Mesodermal cell (in vitro differentiated cells): ENCODE results near the gene NPAS3.

Source experiments
- H3K27ac ChIP-seq: 2 replicates; pipeline ENCODE4 v1.7.0; 2013; ENCODE audit warnings: mild to moderate bottlenecking, low read depth, low read length, moderate library complexity; ENCODE audit not compliant: severe bottlenecking
- H3K36me3 ChIP-seq: 2 replicates; pipeline ENCODE4 v1.7.1; 2013; ENCODE audit warnings: mild to moderate bottlenecking, low read length, moderate library complexity; ENCODE audit not compliant: control insufficient read depth, insufficient read depth
- H3K4me1 ChIP-seq: one replicate; pipeline ENCODE4 v1.7.1; 2013; ENCODE audit warnings: mild to moderate bottlenecking, low read length; ENCODE audit not compliant: insufficient read depth, control insufficient read depth, poor library complexity, severe bottlenecking
- H3K4me3 ChIP-seq: 2 replicates; pipeline ENCODE4 v1.7.0; 2013; ENCODE audit warnings: low read length, control low read depth, mild to moderate bottlenecking; ENCODE audit not compliant: insufficient read depth, poor library complexity, severe bottlenecking; ENCODE audit errors: extremely low read depth
- H3K9me3 ChIP-seq: 2 replicates; pipeline ENCODE4 v1.7.1; 2013; ENCODE audit warnings: mild to moderate bottlenecking, low read length, moderate library complexity; ENCODE audit not compliant: control insufficient read depth
- WGBS, 2 experiments: methylation state at CpG; one replicate each; pipeline ENCODE4 v1.1.5; 2013; ENCODE audit warnings: missing lambda C conversion rate in 2 of 2; ENCODE audit not compliant: insufficient coverage in 2 of 2; 5-methylcytosine and 5-hydroxymethylcytosine counted together

NPAS3 gene

GRCh38 chr14:33702293-33702692 lies 763.6 kb downstream of the NPAS3 start:
- Histone ChIP-seq H3K27ac (no peak overlapping the region), H3K4me1 (no peaks in the 10 kb centered on the region), H3K4me3 (no peak overlapping the region), H3K36me3 (no peaks in the 10 kb centered on the region), H3K9me3 (no peaks in the 10 kb centered on the region)
- no CpG with 5 or more reads among the region's 1 CpG for WGBS, 2 experiments

- H3K36me3 ChIP-seq = no peaks in the 10 kb centered on the region
- WGBS, 2 experiments = 90 to 100% methylated on average over 2 of the region's 2 CpGs
- H3K4me3 ChIP-seq = no peak overlapping the region
- H3K9me3 ChIP-seq = no peaks in the 10 kb centered on the region
- H3K27ac ChIP-seq = no peak overlapping the region
- H3K4me1 ChIP-seq = no peaks in the 10 kb centered on the region
Observed at GRCh38 chr14:33704481-33704880, 765.8 kb downstream of the NPAS3 start.

DNA sequence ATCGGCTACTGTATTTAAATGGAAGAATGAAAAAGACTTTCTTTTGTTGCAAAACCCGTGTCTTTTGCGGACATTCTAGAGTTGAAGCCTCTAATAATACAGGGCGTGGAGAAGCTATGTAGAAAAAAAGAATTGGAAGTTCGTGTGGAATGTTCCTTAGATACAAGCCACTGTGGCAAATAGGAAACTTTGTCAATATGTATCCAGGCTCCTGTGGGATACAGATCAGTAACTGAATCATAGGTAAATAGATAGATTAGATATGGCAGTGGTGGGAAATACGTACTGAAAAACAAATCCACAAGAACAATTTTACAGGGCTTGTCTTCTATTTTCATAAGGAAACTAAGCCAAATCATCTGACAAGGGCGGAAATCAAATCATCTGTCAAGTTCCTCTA lies 766.8 kb downstream of the NPAS3 start:
- WGBS, 2 experiments = 77 to 91% methylated on average over 5 of the region's 7 CpGs
- H3K36me3 ChIP-seq = no peaks in the 10 kb centered on the region
- no peaks in the 10 kb centered on the region for H3K9me3 ChIP-seq
- H3K27ac ChIP-seq = no peak overlapping the region
- no peaks in the 10 kb centered on the region for H3K4me1 ChIP-seq
- H3K4me3 ChIP-seq = no peak overlapping the region

DNA sequence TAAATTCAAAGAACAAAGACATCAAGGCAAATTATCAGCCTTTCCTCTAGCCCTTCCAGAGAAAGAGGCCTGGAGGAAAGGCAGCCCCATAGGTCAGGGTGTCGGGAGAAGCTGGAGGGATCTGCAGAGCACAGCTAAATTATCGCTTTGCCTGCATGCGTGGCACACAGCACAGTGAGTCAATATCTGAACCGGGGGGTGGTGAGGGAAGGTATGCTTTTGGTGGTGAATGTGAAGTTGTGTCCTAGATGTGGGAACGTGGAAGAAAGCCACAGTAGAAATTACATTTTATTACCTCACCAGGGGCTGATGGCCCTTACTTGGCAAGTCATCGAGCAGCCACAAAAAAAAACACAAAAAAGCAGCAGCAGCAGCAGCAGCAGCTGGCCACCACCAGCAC lies 769.0 kb downstream of the NPAS3 start:
- H3K27ac ChIP-seq = no peak overlapping the region
- H3K36me3 ChIP-seq = no peaks in the 10 kb centered on the region
- H3K4me3 ChIP-seq = no peak overlapping the region
- no peaks in the 10 kb centered on the region for H3K9me3 ChIP-seq
- WGBS, 2 experiments = 90% methylated on average over 3 to 5 of the region's 6 CpGs
- H3K4me1 ChIP-seq = no peaks in the 10 kb centered on the region

GRCh38 chr14:33709283-33709682 lies 770.6 kb downstream of the NPAS3 start:
- H3K27ac ChIP-seq = no peak overlapping the region
- WGBS, 2 experiments = 80% methylated on average over 1 of the region's 4 CpGs; no CpG with 5 or more reads in 1 of the 2 experiments
- H3K4me1 ChIP-seq = no peaks in the 10 kb centered on the region
- no peaks in the 10 kb centered on the region for H3K36me3 ChIP-seq
- H3K9me3 ChIP-seq = no peaks in the 10 kb centered on the region
- no peak overlapping the region for H3K4me3 ChIP-seq

DNA sequence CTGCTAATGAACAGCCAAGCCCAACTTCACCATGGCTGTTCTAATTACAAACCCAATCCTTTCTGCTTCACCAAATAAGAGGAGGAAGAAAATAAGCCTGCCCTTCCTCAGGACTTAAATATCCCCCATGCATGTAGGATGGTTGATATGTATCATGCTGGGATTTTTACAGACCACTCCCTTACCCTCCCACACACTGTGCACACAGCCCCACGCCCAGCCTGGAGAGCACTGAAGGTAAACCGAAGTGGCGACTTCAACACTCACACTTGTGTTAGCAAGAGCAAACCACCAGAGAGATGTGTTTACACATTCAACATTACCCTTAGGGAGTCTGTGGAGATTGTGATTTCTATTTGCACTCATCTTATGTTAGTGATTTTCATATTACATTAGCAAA lies 771.0 kb downstream of the NPAS3 start:
- WGBS, 2 experiments = 100% methylated on average over 1 of the region's 3 CpGs; no CpG with 5 or more reads in 1 of the 2 experiments
- Histone ChIP-seq H3K36me3 (no peaks in the 10 kb centered on the region), H3K9me3 (no peaks in the 10 kb centered on the region), H3K4me1 (no peaks in the 10 kb centered on the region), H3K4me3 (no peak overlapping the region), H3K27ac (no peak overlapping the region)

DNA sequence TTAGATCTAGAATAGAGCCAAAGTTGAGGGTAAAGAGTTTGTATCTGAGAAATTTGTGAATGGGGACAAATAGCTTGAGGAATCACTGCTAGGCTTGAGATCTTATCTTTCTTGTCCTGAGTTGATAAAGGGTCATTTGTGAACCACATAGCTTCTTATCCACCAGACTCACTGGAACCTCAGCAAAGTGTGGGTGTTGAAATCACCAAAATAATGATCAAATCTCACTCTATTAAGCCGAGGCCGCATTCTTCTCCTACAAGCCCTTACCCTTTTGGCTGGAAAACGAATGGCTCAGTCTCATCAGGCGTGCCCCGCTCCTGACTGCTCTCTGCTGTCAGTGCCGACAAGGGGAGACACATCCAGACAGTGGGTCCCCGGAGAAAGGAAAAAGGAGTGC lies 771.6 kb downstream of the NPAS3 start:
- Histone ChIP-seq H3K4me1 (no peaks in the 10 kb centered on the region), H3K4me3 (no peak overlapping the region), H3K27ac (no peak overlapping the region), H3K9me3 (no peaks in the 10 kb centered on the region), H3K36me3 (no peaks in the 10 kb centered on the region)
- WGBS, 2 experiments = 83 to 84% methylated on average over 6 of the region's 7 CpGs

DNA sequence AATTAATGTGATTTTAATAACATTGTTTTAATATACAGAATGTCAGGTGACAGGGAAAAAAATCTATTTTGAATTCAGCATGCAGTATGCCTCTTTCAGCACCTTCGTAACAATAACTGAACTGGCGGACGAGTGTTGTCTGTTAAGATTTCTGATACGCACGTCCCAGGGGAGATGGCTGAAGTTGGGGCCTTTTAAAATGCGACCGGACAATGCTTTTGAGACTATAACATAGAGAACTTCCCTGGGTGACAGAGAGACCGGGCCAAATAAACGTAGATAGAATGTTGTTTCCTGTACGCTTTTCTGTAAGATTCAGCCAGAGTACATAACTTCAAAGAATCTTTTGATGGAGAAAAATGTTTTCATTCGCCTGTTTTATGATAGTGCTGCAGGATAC lies 772.5 kb downstream of the NPAS3 start:
- Histone ChIP-seq H3K36me3 (no peaks in the 10 kb centered on the region), H3K27ac (no peak overlapping the region), H3K9me3 (no peaks in the 10 kb centered on the region), H3K4me3 (no peak overlapping the region), H3K4me1 (no peaks in the 10 kb centered on the region)
- 86 to 92% methylated on average over 10 of the region's 11 CpGs for WGBS, 2 experiments

DNA sequence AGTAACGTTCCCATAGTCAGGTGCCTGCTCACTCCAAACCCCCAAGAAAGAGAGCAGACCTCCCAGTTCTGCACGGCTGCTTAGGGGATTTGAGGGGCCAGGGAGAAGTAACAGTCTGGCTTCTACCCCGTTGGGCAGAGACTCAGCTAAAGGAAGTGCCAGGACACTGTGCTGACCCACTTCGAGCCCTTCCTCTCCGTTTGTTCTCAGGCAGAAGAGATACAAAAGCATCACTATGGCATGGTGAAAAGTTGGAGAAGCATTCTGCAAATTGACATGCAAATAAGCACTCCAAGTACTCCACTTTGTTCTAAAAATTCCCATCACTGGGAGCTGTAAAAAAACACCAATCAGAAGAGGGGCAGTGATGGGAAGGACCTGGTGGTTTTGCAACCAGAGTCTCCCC lies 773.1 kb downstream of the NPAS3 start:
- H3K4me3 ChIP-seq = no peak overlapping the region
- WGBS, 2 experiments = 76 to 93% methylated on average over 3 of the region's 5 CpGs
- no peak overlapping the region for H3K27ac ChIP-seq

GRCh38 chr14:33714527-33715226 lies 776.0 kb downstream of the NPAS3 start:
- no peaks in the 10 kb centered on the region for H3K36me3 ChIP-seq
- H3K27ac ChIP-seq = no peak overlapping the region
- no peaks in the 10 kb centered on the region for H3K9me3 ChIP-seq
- H3K4me1 ChIP-seq = no peaks in the 10 kb centered on the region
- H3K4me3 ChIP-seq = no peak overlapping the region
- 100% methylated on average over 1 of the region's 1 CpG for WGBS, 2 experiments

More for the DNA sequence above, 773.1 kb downstream of the NPAS3 start:
- Histone ChIP-seq H3K36me3 (no peaks in the 10 kb centered on the region), H3K4me1 (no peaks in the 10 kb centered on the region), H3K9me3 (no peaks in the 10 kb centered on the region)

DNA sequence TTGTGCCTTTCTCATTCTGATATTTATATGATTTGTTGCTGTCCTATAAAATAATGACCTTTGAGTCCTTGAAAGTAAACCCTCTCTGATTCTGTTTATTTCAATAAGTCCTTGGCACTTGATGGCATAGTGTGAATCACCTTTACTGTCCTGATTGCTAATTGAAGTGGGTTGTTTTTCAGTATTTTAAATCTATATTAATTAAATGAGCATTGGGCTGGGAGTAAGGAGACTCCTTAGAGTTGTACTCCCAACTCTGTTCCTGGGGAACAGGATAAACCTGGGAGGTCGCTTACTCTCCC lies 776.5 kb downstream of the NPAS3 start:
- 83% methylated on average over 1 of the region's 1 CpG for WGBS, 2 experiments
- H3K36me3 ChIP-seq = no peaks in the 10 kb centered on the region

More for the DNA sequence above, 776.5 kb downstream of the NPAS3 start:
- Histone ChIP-seq H3K4me1 (no peaks in the 10 kb centered on the region), H3K9me3 (no peaks in the 10 kb centered on the region), H3K4me3 (no peak overlapping the region), H3K27ac (no peak overlapping the region)
